ENCODE measurements around the gene CACNB2.

- TF ChIP-seq CTCF (conservative IDR thresholded peaks at IDR 0.05) (no peak), EZH2 (IDR thresholded peaks at IDR 0.05; ENCODE audit: low read depth) (no peak)
Measured at GRCh38 chr10:18436902-18437301, 296.7 kb downstream of the CACNB2 start.
